ENCODE data around the gene GAB2. TPM values are rescaled to one million over a fixed set of nuclear protein-coding genes. Genes with fewer than 3 reads are reported as not detected.
"Not testable (repeated sequence)": the region's sequence is repeated elsewhere in the genome, so short reads cannot be mapped to it uniquely, and the experiment has no call there.

Gene GAB2
- total and polyA plus RNA-seq, 4 donors = 16.2 to 31.5 (median 27.5) TPM

DNA sequence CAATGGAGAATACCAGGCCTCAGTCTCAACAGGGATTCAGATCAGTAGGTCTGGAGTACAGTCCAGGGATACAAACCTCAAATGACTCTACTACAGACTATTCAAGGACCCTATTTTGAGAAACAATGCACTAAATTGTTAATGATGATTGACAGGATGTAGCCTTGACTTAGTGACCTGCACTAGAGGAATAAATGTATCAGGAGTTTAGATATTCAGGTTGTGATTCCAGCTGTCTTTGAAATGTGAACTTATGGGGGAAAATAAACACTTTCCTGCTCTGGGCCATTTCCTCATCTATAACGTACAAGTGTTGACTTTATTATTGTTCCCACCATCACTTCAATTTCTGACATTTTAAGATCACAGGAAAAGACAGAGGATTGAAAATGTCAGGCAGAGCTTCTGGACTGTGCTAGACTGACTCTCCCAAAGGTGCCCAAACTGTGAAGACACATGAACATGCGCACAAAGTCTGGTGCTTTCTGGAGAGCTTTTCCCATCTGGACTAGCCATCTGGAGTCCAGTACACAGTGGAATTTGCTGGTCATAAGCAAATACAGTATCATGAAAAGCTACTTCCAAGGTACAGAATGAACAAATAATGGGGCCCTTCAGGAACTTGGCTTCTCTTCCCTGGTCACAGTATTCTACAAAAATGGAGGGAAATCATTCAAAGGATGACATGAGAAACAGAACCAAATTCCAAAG, 118.5 kb downstream of the GAB2 start:
- no peak for DNase-seq (ENCODE audit: low read depth in 4 of 6, low spot score in 6 of 6)
- no peak overlapping the region for H3K27ac ChIP-seq (ENCODE audit: low read depth, low read length)
- H3K9me3 ChIP-seq (ENCODE audit: control insufficient read depth, insufficient read depth, low read length) = no peaks in the 10 kb centered on the region
- H3K36me3 ChIP-seq (ENCODE audit: control insufficient read depth, insufficient read depth, low read length) = no peaks in the 10 kb centered on the region
- 100% methylated on average over 1 of the region's 2 CpGs for WGBS (ENCODE audit: insufficient coverage)
- H3K4me3 ChIP-seq (ENCODE audit: low read depth, low read length) = no peak overlapping the region
- H3K4me1 ChIP-seq (ENCODE audit: control insufficient read depth, insufficient read depth, low read length) = peaks cover 3% of the 10 kb centered on the region
- no peaks in the 10 kb centered on the region for H3K27me3 ChIP-seq (ENCODE audit: control insufficient read depth, insufficient read depth, low read length)

DNA sequence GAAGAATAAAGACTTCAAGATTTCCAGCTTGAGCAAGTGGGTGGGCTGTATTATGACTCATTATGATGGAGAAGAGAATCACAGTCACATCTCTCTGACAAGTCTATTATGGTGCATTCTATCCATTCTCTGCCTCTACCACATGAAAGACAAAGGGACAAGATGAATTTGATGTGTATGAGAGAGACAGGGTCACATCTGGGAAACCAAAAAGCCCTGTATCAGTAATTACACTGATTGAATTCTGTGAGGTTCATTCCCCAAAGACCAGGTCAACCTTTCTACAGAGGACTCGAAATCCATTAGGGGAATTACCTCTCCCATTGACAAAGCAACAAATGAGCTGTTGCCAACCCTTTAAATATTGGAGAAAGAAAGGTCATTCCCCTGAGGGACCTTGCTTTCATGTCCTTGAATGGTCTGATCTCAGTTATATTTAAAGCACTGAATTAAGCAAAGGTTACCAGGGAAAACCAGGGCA, 119.3 kb downstream of the GAB2 start:
- no peak overlapping the region for H3K27ac ChIP-seq (ENCODE audit: low read depth, low read length)

DNA sequence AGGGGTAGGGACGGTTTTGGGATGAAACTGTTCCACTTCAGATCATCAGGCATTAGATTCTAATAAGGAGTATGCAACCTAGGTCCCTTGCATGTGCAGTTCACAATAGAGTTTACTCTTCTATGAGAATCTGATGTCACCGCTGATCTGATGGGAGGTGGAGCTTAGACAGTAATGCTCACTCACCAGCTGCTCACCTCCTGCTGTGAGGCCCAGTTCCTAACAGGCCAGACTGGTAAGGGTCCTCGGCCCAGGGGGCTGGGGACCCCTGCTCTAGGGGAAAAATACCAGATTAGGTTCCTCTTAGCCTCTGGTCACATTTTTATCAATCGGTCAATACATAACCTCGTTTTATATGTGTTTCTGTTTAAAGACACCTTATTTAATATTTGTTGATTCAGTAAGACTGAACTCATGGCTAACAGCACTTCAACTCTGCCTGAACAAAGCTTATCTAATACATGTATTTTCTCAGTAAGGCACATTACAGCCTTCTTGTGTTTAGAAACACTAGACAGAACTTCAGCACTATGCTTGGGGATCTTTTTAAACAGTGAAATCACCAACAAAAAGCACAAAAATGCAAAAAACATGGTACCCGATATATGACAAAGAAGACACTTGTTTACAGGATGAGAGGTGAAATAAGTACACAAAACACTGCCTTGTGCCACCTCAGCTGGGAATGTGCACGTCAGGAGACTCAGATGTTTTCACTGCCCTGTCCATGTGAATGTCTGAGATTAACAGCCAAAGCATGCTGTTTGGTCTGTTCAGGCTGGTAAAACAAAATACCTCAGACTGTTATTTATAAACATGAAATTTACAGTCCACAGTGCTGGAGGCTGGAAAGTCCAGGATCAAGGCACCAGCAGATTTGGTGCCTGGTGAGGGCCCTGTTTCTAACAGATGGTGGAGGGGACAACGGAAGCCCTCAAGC, 121.4 kb downstream of the GAB2 start:
- WGBS (ENCODE audit: insufficient coverage) = 58% methylated on average over 3 of the region's 8 CpGs
- H3K27me3 ChIP-seq (ENCODE audit: control insufficient read depth, insufficient read depth, low read length) = no peaks in the 10 kb centered on the region
- H3K27ac ChIP-seq (ENCODE audit: low read depth, low read length) = no peak overlapping the region
- no peak overlapping the region for H3K4me3 ChIP-seq (ENCODE audit: low read depth, low read length)
- no peaks in the 10 kb centered on the region for H3K36me3 ChIP-seq (ENCODE audit: control insufficient read depth, insufficient read depth, low read length)
- peaks cover 3% of the 10 kb centered on the region for H3K4me1 ChIP-seq (ENCODE audit: control insufficient read depth, insufficient read depth, low read length)
- H3K9me3 ChIP-seq (ENCODE audit: control insufficient read depth, insufficient read depth, low read length) = no peaks in the 10 kb centered on the region
- no peak for DNase-seq (ENCODE audit: low read depth in 4 of 6, low spot score in 6 of 6)

More for the DNA sequence above, 119.3 kb downstream of the GAB2 start:
- H3K4me1 ChIP-seq (ENCODE audit: control insufficient read depth, insufficient read depth, low read length) = peaks cover 3% of the 10 kb centered on the region
- WGBS (ENCODE audit: insufficient coverage) = no CpG with 5 or more reads among the region's 1 CpG
- H3K36me3 ChIP-seq (ENCODE audit: control insufficient read depth, insufficient read depth, low read length) = no peaks in the 10 kb centered on the region
- DNase-seq (ENCODE audit: low read depth in 4 of 6, low spot score in 6 of 6) = no peak
- H3K9me3 ChIP-seq (ENCODE audit: control insufficient read depth, insufficient read depth, low read length) = no peaks in the 10 kb centered on the region
- no peaks in the 10 kb centered on the region for H3K27me3 ChIP-seq (ENCODE audit: control insufficient read depth, insufficient read depth, low read length)
- no peak overlapping the region for H3K4me3 ChIP-seq (ENCODE audit: low read depth, low read length)

DNA sequence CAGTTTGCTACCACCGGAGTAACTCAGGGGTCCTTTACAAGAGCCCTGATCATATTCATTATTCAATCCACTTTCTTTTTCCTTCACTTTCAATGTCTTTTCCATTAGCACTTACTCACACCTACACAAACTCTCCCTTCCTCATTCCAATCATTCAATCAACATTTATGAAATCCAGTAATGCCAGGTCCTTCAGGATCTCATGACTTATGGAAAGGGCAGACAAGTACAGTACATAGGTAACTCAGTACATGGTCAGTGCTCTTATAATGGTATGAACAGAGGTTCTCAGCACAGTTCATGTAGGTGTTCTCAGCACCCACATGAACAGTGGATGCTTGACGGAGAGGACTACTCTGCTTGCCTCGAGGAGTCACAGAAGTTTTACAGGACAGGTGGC, 122.3 kb downstream of the GAB2 start:
- Histone ChIP-seq H3K36me3 (ENCODE audit: control insufficient read depth, insufficient read depth, low read length) (no peaks in the 10 kb centered on the region), H3K27me3 (ENCODE audit: control insufficient read depth, insufficient read depth, low read length) (no peaks in the 10 kb centered on the region), H3K27ac (ENCODE audit: low read depth, low read length) (no peak overlapping the region), H3K9me3 (ENCODE audit: control insufficient read depth, insufficient read depth, low read length) (no peaks in the 10 kb centered on the region), H3K4me3 (ENCODE audit: low read depth, low read length) (no peak overlapping the region), H3K4me1 (ENCODE audit: control insufficient read depth, insufficient read depth, low read length) (peaks cover 3% of the 10 kb centered on the region)
- DNase-seq (ENCODE audit: low read depth in 4 of 6, low spot score in 6 of 6) = no peak
- WGBS (ENCODE audit: insufficient coverage) = 100% methylated on average over 3 of the region's 3 CpGs

DNA sequence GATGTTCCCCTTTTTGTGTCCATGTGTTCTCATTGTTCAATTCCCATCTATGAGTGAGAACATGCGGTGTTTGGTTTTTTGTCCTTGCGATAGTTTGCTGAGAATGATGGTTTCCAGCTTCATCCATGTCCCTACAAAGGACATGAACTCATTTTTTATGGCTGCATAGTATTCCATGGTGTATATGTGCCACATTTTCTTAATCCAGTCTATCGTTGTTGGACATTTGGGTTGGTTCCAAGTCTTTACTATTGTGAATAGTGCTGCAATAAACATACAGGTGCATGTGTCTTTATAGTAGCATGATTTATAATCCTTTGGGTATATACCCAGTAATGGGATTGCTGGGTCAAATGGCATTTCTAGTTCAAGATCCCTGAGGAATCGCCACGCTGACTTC, 123.5 kb downstream of the GAB2 start:
- H3K4me1 ChIP-seq (ENCODE audit: control insufficient read depth, insufficient read depth, low read length); H3K27me3 ChIP-seq (ENCODE audit: control insufficient read depth, insufficient read depth, low read length); H3K4me3 ChIP-seq (ENCODE audit: low read depth, low read length); H3K27ac ChIP-seq (ENCODE audit: low read depth, low read length); H3K9me3 ChIP-seq (ENCODE audit: control insufficient read depth, insufficient read depth, low read length); DNase-seq (ENCODE audit: low read depth in 4 of 6, low spot score in 6 of 6); H3K36me3 ChIP-seq (ENCODE audit: control insufficient read depth, insufficient read depth, low read length): not testable (repeated sequence)
- 92% methylated on average over 2 of the region's 5 CpGs for WGBS (ENCODE audit: insufficient coverage)

DNA sequence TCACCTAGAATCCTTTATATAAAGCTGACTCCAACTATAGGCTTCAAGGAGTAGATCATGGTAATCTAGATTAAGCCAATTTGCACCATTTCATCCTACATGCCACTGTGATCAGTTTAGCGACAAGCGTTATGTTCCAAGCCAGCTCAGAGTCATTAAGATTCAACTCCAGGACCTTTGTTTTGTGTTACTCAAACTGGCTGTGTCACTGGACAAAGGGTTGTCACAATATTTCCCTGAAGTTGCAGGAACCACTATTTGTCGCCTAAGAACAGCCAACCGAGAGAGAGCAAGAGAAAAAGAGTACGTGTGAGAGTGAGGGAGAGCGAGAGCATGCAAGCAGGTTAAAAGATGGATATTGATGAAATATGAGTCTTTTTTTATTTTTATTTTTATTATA, 124.1 kb downstream of the GAB2 start:
- Histone ChIP-seq H3K27ac (ENCODE audit: low read depth, low read length) (no peak overlapping the region), H3K9me3 (ENCODE audit: control insufficient read depth, insufficient read depth, low read length) (no peaks in the 10 kb centered on the region), H3K4me1 (ENCODE audit: control insufficient read depth, insufficient read depth, low read length) (peaks cover 3% of the 10 kb centered on the region), H3K36me3 (ENCODE audit: control insufficient read depth, insufficient read depth, low read length) (no peaks in the 10 kb centered on the region), H3K4me3 (ENCODE audit: low read depth, low read length) (no peak overlapping the region), H3K27me3 (ENCODE audit: control insufficient read depth, insufficient read depth, low read length) (no peaks in the 10 kb centered on the region)
- no peak for DNase-seq (ENCODE audit: low read depth in 4 of 6, low spot score in 6 of 6)
- 71% methylated on average over 2 of the region's 6 CpGs for WGBS (ENCODE audit: insufficient coverage)

DNA sequence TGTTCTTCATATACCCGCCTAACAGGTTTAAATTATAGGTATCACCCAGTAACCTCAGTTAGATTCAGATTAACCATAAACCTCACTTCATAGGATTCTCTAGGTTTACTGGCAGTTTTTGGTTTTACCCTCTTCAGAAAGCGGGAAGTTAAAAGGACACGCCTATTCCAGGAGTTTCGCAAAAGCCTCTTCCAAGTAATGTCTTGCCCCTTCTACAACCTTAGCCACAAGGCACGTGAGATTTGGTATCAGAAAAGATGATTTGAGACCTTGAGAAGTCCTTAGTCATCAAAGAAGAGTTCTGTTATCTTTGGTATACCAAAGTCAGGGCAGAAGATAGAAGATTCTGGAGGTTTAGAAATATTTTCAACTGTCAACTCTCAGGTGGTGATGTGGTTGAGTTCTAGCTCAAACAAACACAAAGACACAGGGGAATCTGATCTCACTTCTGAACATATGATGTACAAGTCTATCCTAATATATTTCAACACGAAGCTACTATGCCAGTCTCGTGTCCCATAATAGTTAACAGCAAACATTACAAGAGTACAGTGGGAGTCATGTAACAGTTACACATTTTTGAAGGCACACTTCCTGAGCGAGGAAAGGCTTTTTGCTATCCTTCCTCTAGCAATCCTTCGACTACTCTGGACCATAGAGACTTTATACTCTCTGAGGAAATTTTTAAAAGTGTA, 125.4 kb downstream of the GAB2 start:
- peaks cover 3% of the 10 kb centered on the region for H3K4me1 ChIP-seq (ENCODE audit: control insufficient read depth, insufficient read depth, low read length)
- no peaks in the 10 kb centered on the region for H3K9me3 ChIP-seq (ENCODE audit: control insufficient read depth, insufficient read depth, low read length)
- no peak overlapping the region for H3K4me3 ChIP-seq (ENCODE audit: low read depth, low read length)
- H3K27me3 ChIP-seq (ENCODE audit: control insufficient read depth, insufficient read depth, low read length) = no peaks in the 10 kb centered on the region
- no peaks in the 10 kb centered on the region for H3K36me3 ChIP-seq (ENCODE audit: control insufficient read depth, insufficient read depth, low read length)
- no peak overlapping the region for H3K27ac ChIP-seq (ENCODE audit: low read depth, low read length)
- no CpG with 5 or more reads among the region's 9 CpGs for WGBS (ENCODE audit: insufficient coverage)
- DNase-seq (ENCODE audit: low read depth in 4 of 6, low spot score in 6 of 6) = no peak

DNA sequence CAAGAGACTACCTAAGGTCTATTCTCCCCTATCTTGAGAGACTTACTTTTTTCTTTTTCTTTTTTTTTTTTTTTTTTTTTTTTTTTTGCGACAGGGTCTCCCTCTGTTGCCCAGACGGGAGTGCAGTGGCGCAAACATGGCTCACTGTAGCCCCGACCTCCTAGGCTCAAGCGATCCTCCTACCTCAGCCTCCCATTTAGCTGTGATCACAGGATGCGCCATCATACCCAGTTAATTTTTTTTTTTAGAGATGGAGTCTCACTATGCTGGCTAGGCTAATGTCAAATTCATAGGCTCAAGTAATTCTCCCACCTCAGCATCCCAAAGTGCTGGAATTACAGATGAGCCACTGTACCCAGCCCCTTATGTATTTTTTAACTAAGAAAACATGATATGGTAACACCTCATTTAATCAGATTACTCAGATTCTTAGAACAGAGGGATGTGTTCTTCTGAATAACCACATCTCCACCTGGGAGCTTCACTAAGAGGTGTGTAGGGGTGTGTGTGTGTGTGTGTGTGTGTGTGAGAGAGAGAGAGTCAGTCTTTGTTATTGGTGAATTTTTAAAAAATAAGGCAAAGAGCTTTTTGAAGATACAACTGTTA, 126.0 kb downstream of the GAB2 start:
- no peak overlapping the region for H3K4me3 ChIP-seq (ENCODE audit: low read depth, low read length)
- no peaks in the 10 kb centered on the region for H3K9me3 ChIP-seq (ENCODE audit: control insufficient read depth, insufficient read depth, low read length)
- WGBS (ENCODE audit: insufficient coverage) = 100% methylated on average over 1 of the region's 6 CpGs
- H3K27me3 ChIP-seq (ENCODE audit: control insufficient read depth, insufficient read depth, low read length) = no peaks in the 10 kb centered on the region
- H3K4me1 ChIP-seq (ENCODE audit: control insufficient read depth, insufficient read depth, low read length) = peaks cover under 1% of the 10 kb centered on the region
- no peak overlapping the region for H3K27ac ChIP-seq (ENCODE audit: low read depth, low read length)
- no peaks in the 10 kb centered on the region for H3K36me3 ChIP-seq (ENCODE audit: control insufficient read depth, insufficient read depth, low read length)
- DNase-seq (ENCODE audit: low read depth in 4 of 6, low spot score in 6 of 6) = no peak

Measured in spinal cord (tissue), 10 donors.